Keratinocyte (primary cell): Measurements from ENCODE around the gene NAP1L4. TPM values are rescaled to one million over a fixed set of nuclear protein-coding genes. Genes with fewer than 3 reads are reported as not detected.

ENCODE experiments used
- DNase-seq: peaks from one replicate; pipeline ENCODE4 v3.0.0-alpha.2; 2011; ENCODE audit warnings: low read depth, missing footprints, low spot score
- FAIRE-seq: peaks from 2 replicates; lab custom pipeline; 2011; peaks lifted over from hg19 to GRCh38; lab: Jason Lieb, UNC
- H2AFZ ChIP-seq: 2 replicates; pipeline ENCODE4 v1.6.0; 2012; ENCODE audit warnings: low read length, control low read depth, inconsistent platforms; ENCODE audit not compliant: control insufficient read depth
- H3K27ac ChIP-seq: 2 replicates; pipeline ENCODE4 v1.5.1; 2011; ENCODE audit warnings: low read length; ENCODE audit not compliant: control insufficient read depth, insufficient read depth
- H3K27me3 ChIP-seq: 3 replicates; pipeline ENCODE4 v1.6.0; 2011; ENCODE audit warnings: low read length; ENCODE audit not compliant: control insufficient read depth, insufficient read depth; ENCODE audit errors: extremely low read depth
- H3K36me3 ChIP-seq, 2 experiments: 2 replicates in 1 of 2; 3 replicates in 1 of 2; pipeline ENCODE4 v1.5.1; 2011; ENCODE audit warnings: low read length in 2 of 2, mild to moderate bottlenecking in 1 of 2; ENCODE audit not compliant: control insufficient read depth in 2 of 2, insufficient read depth in 2 of 2; ENCODE audit errors: extremely low read depth in 1 of 2
- H3K4me1 ChIP-seq: 3 replicates; pipeline ENCODE4 v1.5.1; 2011; ENCODE audit warnings: low read length; ENCODE audit not compliant: control insufficient read depth, insufficient read depth; ENCODE audit errors: extremely low read depth
- H3K4me2 ChIP-seq: 3 replicates; pipeline ENCODE4 v1.6.0; 2011; ENCODE audit warnings: low read depth, low read length; ENCODE audit not compliant: control insufficient read depth, insufficient read depth; ENCODE audit errors: extremely low read depth
- H3K4me3 ChIP-seq, 3 experiments: fragments of 200-600 bp in 1 of 3; sonication (generic) in 1 of 3; 2 replicates in 2 of 3; 3 replicates in 1 of 3; pipeline ENCODE4 v1.5.1; 2011 to 2016; ENCODE audit warnings: low read length in 3 of 3, mild to moderate bottlenecking in 3 of 3, control low read depth in 2 of 3, inconsistent platforms in 1 of 3, low read depth in 1 of 3, mixed read lengths in 1 of 3, mixed run types in 1 of 3, moderate library complexity in 1 of 3; ENCODE audit not compliant: control insufficient read depth in 2 of 3, insufficient read depth in 2 of 3; ENCODE audit errors: extremely low read depth in 1 of 3
- H3K79me2 ChIP-seq: 2 replicates; pipeline ENCODE4 v1.6.0; 2012; ENCODE audit warnings: low read length; ENCODE audit not compliant: control insufficient read depth, insufficient read depth
- H3K9ac ChIP-seq: 3 replicates; pipeline ENCODE4 v1.6.0; 2011; ENCODE audit warnings: low read length; ENCODE audit not compliant: control insufficient read depth, insufficient read depth; ENCODE audit errors: extremely low read depth
- H3K9me1 ChIP-seq: 3 replicates; pipeline ENCODE4 v1.6.0; 2011; ENCODE audit warnings: low read length; ENCODE audit not compliant: control insufficient read depth, insufficient read depth; ENCODE audit errors: extremely low read depth
- H3K9me3 ChIP-seq: 2 replicates; pipeline ENCODE4 v1.5.1; 2012; ENCODE audit warnings: low read depth, low read length; ENCODE audit not compliant: control insufficient read depth
- H4K20me1 ChIP-seq: 3 replicates; pipeline ENCODE4 v1.6.0; 2011; ENCODE audit warnings: low read length; ENCODE audit not compliant: control insufficient read depth, insufficient read depth; ENCODE audit errors: extremely low read depth
- CTCF ChIP-seq, 3 experiments: IDR thresholded peaks in 1 of 3; conservative IDR thresholded peaks in 1 of 3; optimal IDR thresholded peaks in 1 of 3; 2 replicates in 2 of 3; 3 replicates in 1 of 3; pipeline versions ENCODE3 to v1.5.1; 2011; ENCODE audit warnings: low read length in 3 of 3, mild to moderate bottlenecking in 3 of 3, moderate library complexity in 2 of 3, control low read depth in 1 of 3, inconsistent platforms in 1 of 3; ENCODE audit not compliant: insufficient read depth in 2 of 3; ENCODE audit errors: extremely low read depth in 1 of 3
- EZH2 ChIP-seq: IDR thresholded peaks from one replicate; pipeline ENCODE4 v1.6.1; 2012; ENCODE audit warnings: inconsistent platforms, mild to moderate bottlenecking, low read length, moderate library complexity
- dilution Hi-C: fragments of 300-500 bp; cut with MboI; formaldehyde crosslinking; loops from one replicate; pipeline ENCODE4 v1.7.0; 2020; ENCODE audit warnings: low sequenced_read_pairs; ENCODE audit not compliant: extremely low pct_ligation_motif_present
- polyA plus RNA-seq, 5 experiments: library from polyadenylated mRNA; depleted of rRNA in 3 of 5; stranded (reverse) in 3 of 5; stranded (forward) in 1 of 5; unstranded in 1 of 5; fragments of >200 nt; gene quantifications; 1 replicate in 1 of 5; 2 replicates in 3 of 5; 3 replicates in 1 of 5; pipeline versions ENCODE4 v1.2.1 to v1.2.3, GENCODE V29; 2011 to 2012; ENCODE audit warnings: missing spikeins in 2 of 5, low read depth in 1 of 5, low replicate concordance in 1 of 5

Gene NAP1L4
- polyA plus RNA-seq, 1 donor (not counting 4 experiments of a cell fraction or from before 2014, with no cell fraction given) = 136 TPM

GRCh38 chr11:2926611-2927051, 65.5 kb downstream of the NAP1L4 start:
- no peak for TF ChIP-seq EZH2
- TF ChIP-seq CTCF (optimal IDR thresholded peaks at IDR 0.05 in 1 of 3, IDR thresholded peaks at IDR 0.05 in 1 of 3, conservative IDR thresholded peaks at IDR 0.05 in 1 of 3; ENCODE audit: extremely low read depth in 1 of 3, insufficient read depth in 2 of 3, low read length in 3 of 3) = no peak
- H3K79me2 ChIP-seq = peaks cover 26% of the 10 kb centered on the region
- H3K9me1 ChIP-seq = peaks cover 3% of the 10 kb centered on the region
- peaks cover 2 to 7% of the 10 kb centered on the region in 2 experiments for H3K36me3 ChIP-seq
- H3K9ac ChIP-seq = no peak overlapping the region
- H3K4me2 ChIP-seq = no peak overlapping the region
- dilution Hi-C loops = no loop called here
- no peak overlapping the region for H3K4me3 ChIP-seq
- DNase-seq (no peak), FAIRE-seq (no peak)
- no peaks in the 10 kb centered on the region for H3K27me3 ChIP-seq
- no peak overlapping the region for H3K27ac ChIP-seq
- H3K4me1 ChIP-seq = peaks cover 26% of the 10 kb centered on the region
- H4K20me1 ChIP-seq = peaks cover 12% of the 10 kb centered on the region
- no peak overlapping the region for H2AFZ ChIP-seq
- no peaks in the 10 kb centered on the region for H3K9me3 ChIP-seq

GRCh38 chr11:2924821-2925675, 67.1 kb downstream of the NAP1L4 start:
- H3K4me1 ChIP-seq = peaks cover 15% of the 10 kb centered on the region
- no peak overlapping the region for H3K9ac ChIP-seq
- H3K4me2 ChIP-seq = no peak overlapping the region
- peaks cover 3% of the 10 kb centered on the region for H3K9me1 ChIP-seq
- no peak for DNase-seq
- peaks cover 12% of the 10 kb centered on the region for H4K20me1 ChIP-seq
- FAIRE-seq = no peak
- peaks cover 26% of the 10 kb centered on the region for H3K79me2 ChIP-seq
- H3K4me3 ChIP-seq = no peak overlapping the region
- no peak overlapping the region for H3K27ac ChIP-seq
- H3K27me3 ChIP-seq = no peaks in the 10 kb centered on the region
- dilution Hi-C loops = no loop called here
- H3K9me3 ChIP-seq = no peaks in the 10 kb centered on the region
- H3K36me3 ChIP-seq = peaks cover 2 to 7% of the 10 kb centered on the region in 2 experiments
- no peak overlapping the region for H2AFZ ChIP-seq
- no peak for TF ChIP-seq EZH2
- no peak for TF ChIP-seq CTCF (optimal IDR thresholded peaks at IDR 0.05 in 1 of 3, IDR thresholded peaks at IDR 0.05 in 1 of 3, conservative IDR thresholded peaks at IDR 0.05 in 1 of 3; ENCODE audit: extremely low read depth in 1 of 3, insufficient read depth in 2 of 3, low read length in 3 of 3)
